IPS-15b (cell line): Measurements from ENCODE around the gene ZNF562.

Source experiments
- H3K27me3 ChIP-seq: one replicate; pipeline ENCODE4 v1.6.1; 2013; ENCODE audit warnings: low read length; ENCODE audit not compliant: control insufficient read depth, insufficient read depth
- H3K36me3 ChIP-seq: one replicate; pipeline ENCODE4 v1.6.1; 2013; ENCODE audit warnings: low read length; ENCODE audit not compliant: control insufficient read depth, insufficient read depth
- H3K4me1 ChIP-seq: one replicate; pipeline ENCODE4 v1.6.1; 2013; ENCODE audit warnings: mild to moderate bottlenecking, low read length; ENCODE audit not compliant: control insufficient read depth, insufficient read depth
- H3K4me3 ChIP-seq: one replicate; pipeline ENCODE4 v1.5.1; 2013; ENCODE audit warnings: low read depth, low read length
- H3K9ac ChIP-seq: one replicate; pipeline ENCODE4 v1.6.1; 2013; ENCODE audit warnings: low read depth, mild to moderate bottlenecking, low read length
- H3K9me3 ChIP-seq: one replicate; pipeline ENCODE4 v1.6.1; 2013; ENCODE audit warnings: mild to moderate bottlenecking, low read length; ENCODE audit not compliant: control insufficient read depth, insufficient read depth

The ZNF562 gene

GRCh38 chr19:9640956-9641355 lies 33.9 kb downstream of the ZNF562 start:
- H3K36me3 ChIP-seq = peaks cover 4% of the 10 kb centered on the region
- peaks cover 9% of the 10 kb centered on the region for H3K9me3 ChIP-seq
- no peak overlapping the region for H3K4me3 ChIP-seq
- no peaks in the 10 kb centered on the region for H3K27me3 ChIP-seq
- no peak overlapping the region for H3K9ac ChIP-seq
- H3K4me1 ChIP-seq = no peaks in the 10 kb centered on the region

DNA sequence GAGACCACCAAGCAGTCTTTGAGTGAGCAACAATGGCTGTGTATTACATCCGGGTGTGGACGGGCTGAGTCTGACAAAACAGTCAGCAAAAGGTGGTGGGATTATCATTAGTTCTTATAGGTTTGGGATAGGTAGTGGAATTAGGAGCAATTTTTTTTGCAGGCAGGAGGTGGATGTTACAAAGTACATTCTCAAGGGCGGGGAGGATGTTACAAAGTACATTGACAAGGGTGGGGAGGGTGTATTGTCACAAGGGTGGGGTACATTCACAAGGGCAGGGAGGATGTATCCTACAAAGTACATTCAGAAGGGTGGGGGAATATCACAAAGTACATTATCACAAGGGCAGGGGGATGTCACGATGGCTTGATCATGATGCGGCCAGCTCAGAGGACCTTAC lies 38.9 kb downstream of the ZNF562 start:
- Histone ChIP-seq H3K9me3 (peaks cover 2% of the 10 kb centered on the region), H3K4me1 (no peaks in the 10 kb centered on the region), H3K27me3 (no peaks in the 10 kb centered on the region), H3K36me3 (peaks cover 8% of the 10 kb centered on the region), H3K9ac (no peak overlapping the region), H3K4me3 (no peak overlapping the region)

DNA sequence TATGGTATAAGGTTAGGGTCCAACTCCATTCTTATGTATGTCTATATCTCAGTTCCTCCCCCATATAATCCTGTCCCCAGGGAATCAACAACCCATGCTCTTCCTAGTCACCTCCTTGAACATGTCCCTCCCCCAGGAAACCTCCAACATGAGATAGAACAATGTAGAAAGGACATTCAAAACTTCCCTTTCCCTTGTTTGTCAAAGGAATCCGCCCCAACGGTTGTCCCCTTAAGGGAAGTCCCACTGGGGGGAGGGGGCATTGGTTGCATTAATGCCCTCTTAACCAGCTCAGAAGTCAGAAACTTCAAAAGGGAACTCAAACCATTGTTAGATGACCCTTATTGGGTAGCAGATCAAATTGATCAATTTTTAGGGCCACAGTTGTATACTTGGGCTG lies 47.0 kb downstream of the ZNF562 start:
- Histone ChIP-seq H3K4me1 (no peaks in the 10 kb centered on the region), H3K9ac (no peak overlapping the region), H3K4me3 (no peak overlapping the region), H3K36me3 (no peaks in the 10 kb centered on the region), H3K27me3 (no peaks in the 10 kb centered on the region), H3K9me3 (no peaks in the 10 kb centered on the region)

GRCh38 chr19:9622531-9622930 lies 52.4 kb downstream of the ZNF562 start:
- Histone ChIP-seq H3K4me3 (no peak overlapping the region), H3K9ac (peak overlapping the region; percentile 42)

GRCh38 chr19:9621156-9622037 lies 53.5 kb downstream of the ZNF562 start, which contains the start of gene ZNF561:
ZNF561 (minus strand) TSS chr19:9621232; CDS start chr19:9619456, 1,776 bp downstream.
- Histone ChIP-seq H3K36me3 (peaks cover 29% of the 10 kb centered on the region), H3K4me1 (no peaks in the 10 kb centered on the region), H3K9ac (peak within 1 kb of the TSS; percentile 100), H3K27me3 (no peaks in the 10 kb centered on the region), H3K9me3 (no peaks in the 10 kb centered on the region), H3K4me3 (peak within 1 kb of the TSS; percentile 81)

More at GRCh38 chr19:9622531-9622930, 52.4 kb downstream of the ZNF562 start:
- H3K36me3 ChIP-seq = peaks cover 20% of the 10 kb centered on the region
- H3K4me1 ChIP-seq = no peaks in the 10 kb centered on the region
- H3K27me3 ChIP-seq = no peaks in the 10 kb centered on the region
- H3K9me3 ChIP-seq = no peaks in the 10 kb centered on the region

DNA sequence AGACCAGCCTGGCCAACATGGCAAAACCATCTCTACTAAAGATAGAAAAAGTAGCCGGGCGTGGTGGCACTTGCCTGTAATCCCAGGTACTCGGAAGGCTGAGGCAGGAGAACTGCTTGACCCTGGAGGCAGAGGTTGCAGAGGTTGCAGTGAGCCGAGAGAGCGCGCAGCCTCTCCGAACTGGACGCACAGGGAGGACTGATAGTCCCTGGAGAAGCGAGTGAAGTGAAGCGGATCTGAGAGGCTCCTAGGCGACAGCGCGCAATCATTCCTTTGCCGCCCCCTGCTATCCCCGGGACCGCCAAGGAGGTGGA lies 54.1 kb downstream of the ZNF562 start:
- Histone ChIP-seq H3K27me3 (no peaks in the 10 kb centered on the region), H3K36me3 (peaks cover 30% of the 10 kb centered on the region), H3K9me3 (no peaks in the 10 kb centered on the region), H3K4me1 (no peaks in the 10 kb centered on the region), H3K9ac (peak overlapping the region; percentile 100), H3K4me3 (peak overlapping the region; percentile 81)

DNA sequence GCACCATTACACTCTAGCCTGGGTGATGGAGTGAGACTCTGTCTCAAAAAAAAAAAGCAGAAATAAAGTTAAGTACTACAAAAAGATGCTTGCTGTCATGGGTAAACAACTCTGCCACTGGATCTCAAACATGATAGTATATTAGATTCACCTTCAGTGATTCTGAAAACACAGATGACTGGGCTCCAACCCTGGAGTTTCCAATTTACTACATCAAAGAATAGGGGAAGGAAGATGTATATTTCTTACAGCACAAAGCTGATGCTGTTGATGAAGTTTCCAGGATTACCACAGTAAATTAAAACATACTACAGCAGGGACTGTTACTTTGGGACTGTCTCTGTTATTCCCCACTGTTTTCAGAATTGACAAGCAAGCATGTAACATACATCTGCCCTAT lies 59.1 kb downstream of the ZNF562 start:
- H3K36me3 ChIP-seq = peaks cover 67% of the 10 kb centered on the region
- no peak overlapping the region for H3K4me3 ChIP-seq
- peaks cover 2% of the 10 kb centered on the region for H3K9me3 ChIP-seq
- no peaks in the 10 kb centered on the region for H3K4me1 ChIP-seq
- H3K27me3 ChIP-seq = no peaks in the 10 kb centered on the region
- H3K9ac ChIP-seq = no peak overlapping the region

GRCh38 chr19:9610484-9611113 lies 64.3 kb downstream of the ZNF562 start:
- Histone ChIP-seq H3K4me3 (no peak overlapping the region), H3K9me3 (peaks cover 4% of the 10 kb centered on the region), H3K9ac (no peak overlapping the region), H3K4me1 (no peaks in the 10 kb centered on the region), H3K36me3 (peaks cover 49% of the 10 kb centered on the region), H3K27me3 (no peaks in the 10 kb centered on the region)

GRCh38 chr19:9608912-9609311 lies 66.0 kb downstream of the ZNF562 start:
- peaks cover 4% of the 10 kb centered on the region for H3K9me3 ChIP-seq
- peaks cover 41% of the 10 kb centered on the region for H3K36me3 ChIP-seq

GRCh38 chr19:9597027-9597426 lies 77.9 kb downstream of the ZNF562 start:
- Histone ChIP-seq H3K27me3 (no peaks in the 10 kb centered on the region), H3K4me3 (no peak overlapping the region), H3K9me3 (no peaks in the 10 kb centered on the region), H3K9ac (no peak overlapping the region), H3K4me1 (no peaks in the 10 kb centered on the region), H3K36me3 (no peaks in the 10 kb centered on the region)

More at GRCh38 chr19:9608912-9609311, 66.0 kb downstream of the ZNF562 start:
- H3K27me3 ChIP-seq = no peaks in the 10 kb centered on the region
- H3K9ac ChIP-seq = no peak overlapping the region
- H3K4me3 ChIP-seq = no peak overlapping the region
- no peaks in the 10 kb centered on the region for H3K4me1 ChIP-seq
